GM18508 (cell line): ENCODE data around the gene ABCG1.
"Not testable (repeated sequence)": the region's sequence is repeated elsewhere in the genome, so short reads cannot be mapped to it uniquely, and the experiment has no call there.

Experiments used
- ATAC-seq: cut with Tn5 transposase; IDR thresholded peaks from one replicate; pipeline ENCODE4 v1.9.1; 2021; ENCODE audit warnings: moderate number of reproducible peaks; ENCODE audit not compliant: insufficient read depth, unreplicated experiment

ABCG1 gene

GRCh38 chr21:42285569-42286245, 66.8 kb downstream of the ABCG1 start:
- no peak for ATAC-seq

DNA sequence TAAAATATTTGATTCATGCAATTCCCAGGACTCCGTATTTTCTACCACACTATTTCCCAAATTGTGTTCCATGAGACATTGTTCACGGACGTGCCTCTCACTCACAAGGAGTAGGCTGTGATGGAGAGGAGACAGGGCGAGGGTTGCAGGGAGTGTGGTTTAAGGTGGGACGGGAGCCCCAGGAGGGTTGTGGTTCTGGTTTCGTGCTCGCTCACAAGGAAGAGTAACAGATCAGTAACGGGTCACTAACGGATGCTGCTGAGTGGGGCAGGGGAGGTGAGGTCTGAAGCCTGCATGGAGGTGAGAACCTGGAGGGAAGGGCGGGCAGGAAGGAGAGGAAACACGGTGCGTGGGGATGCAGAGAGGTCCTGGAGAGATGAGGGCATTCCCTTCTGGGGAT, 67.5 kb downstream of the ABCG1 start:
- ATAC-seq = no peak

DNA sequence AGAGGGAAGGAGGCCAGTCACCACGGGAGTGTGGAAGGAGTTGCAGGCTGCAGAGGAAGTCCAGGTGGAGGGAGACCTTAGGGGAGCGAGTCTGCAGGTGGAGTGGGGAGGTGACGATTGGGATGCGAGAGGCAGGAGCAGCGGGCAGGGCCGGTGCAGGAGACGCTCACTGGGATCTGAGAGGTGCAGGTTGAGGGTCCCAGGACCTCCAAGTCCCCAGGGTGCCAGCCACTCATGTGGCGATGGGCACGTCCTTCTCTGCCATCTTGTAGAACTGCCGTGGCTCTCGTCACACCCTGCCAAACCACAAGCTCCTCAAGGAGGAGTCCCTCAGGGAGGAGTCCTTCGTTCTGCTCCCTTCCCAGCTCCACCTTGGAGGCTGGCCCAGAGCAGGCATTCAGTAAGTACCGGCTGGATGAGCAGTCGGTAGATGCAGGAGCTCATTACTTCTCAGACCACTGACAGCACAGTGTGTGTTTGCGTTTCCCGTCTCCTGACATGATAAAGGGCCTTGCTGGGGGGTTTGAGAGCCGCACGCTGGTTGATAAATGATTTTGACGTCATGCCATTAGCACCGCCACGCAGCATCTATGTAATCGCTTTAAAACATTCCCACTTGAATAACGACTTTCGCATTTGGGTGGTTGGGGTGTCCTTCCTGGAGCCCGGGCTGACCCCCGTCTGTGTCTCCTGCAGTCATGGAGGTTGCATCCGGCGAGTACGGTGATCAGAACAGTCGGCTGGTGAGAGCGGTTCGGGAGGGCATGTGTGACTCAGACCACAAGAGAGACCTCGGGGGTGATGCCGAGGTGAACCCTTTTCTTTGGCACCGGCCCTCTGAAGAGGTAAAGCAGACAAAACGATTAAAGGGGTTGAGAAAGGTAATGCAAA, 68.5 kb downstream of the ABCG1 start:
- no peak for ATAC-seq

GRCh38 chr21:42288962-42289361, 70.0 kb downstream of the ABCG1 start:
- ATAC-seq = no peak

DNA sequence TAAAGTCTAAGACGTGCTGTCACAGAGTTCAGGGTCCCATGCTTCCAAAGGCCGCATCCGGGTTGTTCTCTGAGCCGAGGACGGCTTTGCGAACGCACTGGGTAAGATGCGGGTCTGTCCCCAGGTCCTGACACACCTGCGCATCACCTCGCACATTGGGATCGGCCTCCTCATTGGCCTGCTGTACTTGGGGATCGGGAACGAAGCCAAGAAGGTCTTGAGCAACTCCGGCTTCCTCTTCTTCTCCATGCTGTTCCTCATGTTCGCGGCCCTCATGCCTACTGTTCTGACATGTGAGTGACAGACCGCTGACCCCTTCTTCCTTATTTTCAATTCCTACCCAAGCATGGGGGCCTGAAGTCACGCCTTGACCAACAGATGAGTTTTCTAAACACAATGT, 71.0 kb downstream of the ABCG1 start:
- ATAC-seq = no peak

DNA sequence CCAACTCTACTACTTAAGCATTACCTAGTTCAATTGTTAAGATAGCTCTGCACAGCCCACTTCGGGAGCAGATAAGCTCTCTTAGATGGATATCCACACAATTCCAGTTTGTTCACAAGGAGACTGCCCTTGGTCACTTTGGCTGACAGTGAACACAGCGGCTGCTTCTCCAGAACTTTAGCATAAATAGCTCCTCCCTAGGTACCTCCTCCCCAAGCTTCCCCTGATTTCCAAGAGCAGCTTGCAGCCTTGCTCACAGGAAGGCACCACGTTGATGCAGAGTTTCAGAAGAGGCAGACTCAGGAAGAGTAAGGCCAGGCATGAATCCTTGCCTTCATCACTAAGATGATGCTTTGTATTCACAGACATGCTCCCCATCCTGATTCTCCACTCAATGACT, 71.6 kb downstream of the ABCG1 start:
- no peak for ATAC-seq

GRCh38 chr21:42291003-42291750, 72.2 kb downstream of the ABCG1 start:
- no peak for ATAC-seq

GRCh38 chr21:42291751-42292562, 73.0 kb downstream of the ABCG1 start:
- ATAC-seq = no peak

DNA sequence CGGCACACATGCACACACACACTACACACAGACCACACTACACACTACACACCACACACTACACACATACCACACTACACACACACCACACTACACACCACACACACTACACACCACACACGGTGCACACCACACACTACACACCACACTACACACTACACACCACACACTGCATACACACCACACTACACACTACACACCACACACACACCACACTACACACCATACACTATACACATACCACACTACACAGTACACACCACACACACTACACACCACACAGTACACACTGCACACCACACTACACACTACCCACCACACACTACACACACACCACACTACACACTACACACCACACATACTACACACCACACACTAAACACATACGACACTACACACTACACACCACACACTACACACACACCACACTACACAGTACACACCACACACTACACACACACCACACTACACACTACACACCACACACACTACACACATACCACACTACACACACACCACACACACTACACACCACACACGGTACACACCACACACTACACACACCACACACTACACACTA, 73.7 kb downstream of the ABCG1 start:
- ATAC-seq = not testable (repeated sequence)

DNA sequence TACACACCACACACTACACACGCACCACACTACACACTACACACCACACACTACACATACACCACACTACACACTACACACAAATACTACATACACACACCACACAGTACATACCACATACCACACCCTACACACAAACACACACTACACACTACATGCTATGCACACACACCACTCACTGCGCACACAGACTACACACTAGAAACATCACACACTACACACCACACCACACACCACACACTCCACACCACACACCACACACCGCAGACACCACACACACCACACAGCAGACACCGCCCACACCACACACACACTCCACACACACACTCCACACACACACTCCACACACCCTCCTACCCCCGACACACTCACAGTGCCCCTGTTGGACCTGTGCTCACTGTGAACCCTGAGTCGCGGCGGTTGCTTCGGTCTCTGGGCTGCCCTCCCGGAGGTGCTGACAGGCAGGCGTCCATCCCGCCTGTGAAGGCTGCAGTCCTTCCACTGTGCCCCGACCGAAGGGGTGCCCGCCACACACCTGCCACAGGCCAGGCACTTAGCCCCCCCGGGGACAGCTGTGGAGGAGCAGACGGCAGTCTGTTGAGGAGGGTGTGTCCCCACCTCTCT, 74.8 kb downstream of the ABCG1 start:
- ATAC-seq = no peak

DNA sequence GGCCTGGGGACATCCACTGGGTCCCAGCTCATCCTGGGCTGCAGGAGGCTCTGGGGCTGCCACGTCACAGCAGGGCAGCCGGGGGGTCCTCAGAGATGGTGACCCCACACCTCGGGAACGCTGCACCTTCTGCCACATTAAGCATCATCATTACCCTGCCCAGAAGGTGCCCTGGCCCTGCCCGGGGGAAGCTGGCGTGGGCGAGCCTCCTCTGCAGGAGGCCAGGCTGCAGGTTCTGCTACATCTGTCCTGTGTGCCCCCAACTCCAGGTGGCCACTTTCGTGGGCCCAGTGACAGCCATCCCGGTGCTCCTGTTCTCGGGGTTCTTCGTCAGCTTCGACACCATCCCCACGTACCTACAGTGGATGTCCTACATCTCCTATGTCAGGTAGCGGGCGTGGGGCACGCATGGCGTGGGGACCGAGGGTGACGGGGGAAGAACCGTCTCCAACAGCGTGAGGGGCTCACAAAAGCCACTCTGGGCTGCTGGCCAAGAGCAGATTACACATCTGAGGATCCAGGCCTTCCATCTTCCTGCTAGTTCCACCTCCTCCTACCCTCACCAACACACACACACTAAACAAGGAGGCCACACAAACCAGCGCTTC, 75.4 kb downstream of the ABCG1 start:
- ATAC-seq = no peak

DNA sequence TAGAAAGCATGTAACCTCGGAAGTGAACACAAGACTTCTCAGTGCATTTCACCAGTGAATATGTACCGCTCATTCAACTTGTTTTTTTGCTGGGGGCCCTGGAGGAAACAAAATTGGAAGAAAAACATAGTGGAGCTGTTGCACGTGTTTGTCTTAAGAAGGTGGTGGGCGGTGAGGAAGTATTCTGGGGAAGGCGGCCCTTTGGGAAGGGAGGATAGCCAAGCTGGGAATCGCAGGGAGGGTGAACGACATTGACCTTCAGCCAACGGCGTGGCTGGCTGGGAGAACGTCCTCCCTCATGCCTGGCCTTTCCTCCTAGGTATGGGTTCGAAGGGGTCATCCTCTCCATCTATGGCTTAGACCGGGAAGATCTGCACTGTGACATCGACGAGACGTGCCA, 76.9 kb downstream of the ABCG1 start:
- ATAC-seq = no peak

DNA sequence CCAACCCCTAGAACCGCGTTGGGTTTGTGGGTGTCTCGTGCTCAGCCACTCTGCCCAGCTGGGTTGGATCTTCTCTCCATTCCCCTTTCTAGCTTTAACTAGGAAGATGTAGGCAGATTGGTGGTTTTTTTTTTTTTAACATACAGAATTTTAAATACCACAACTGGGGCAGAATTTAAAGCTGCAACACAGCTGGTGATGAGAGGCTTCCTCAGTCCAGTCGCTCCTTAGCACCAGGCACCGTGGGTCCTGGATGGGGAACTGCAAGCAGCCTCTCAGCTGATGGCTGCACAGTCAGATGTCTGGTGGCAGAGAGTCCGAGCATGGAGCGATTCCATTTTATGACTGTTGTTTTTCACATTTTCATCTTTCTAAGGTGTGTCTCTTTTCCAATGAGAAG, 77.6 kb downstream of the ABCG1 start:
- no peak for ATAC-seq

DNA sequence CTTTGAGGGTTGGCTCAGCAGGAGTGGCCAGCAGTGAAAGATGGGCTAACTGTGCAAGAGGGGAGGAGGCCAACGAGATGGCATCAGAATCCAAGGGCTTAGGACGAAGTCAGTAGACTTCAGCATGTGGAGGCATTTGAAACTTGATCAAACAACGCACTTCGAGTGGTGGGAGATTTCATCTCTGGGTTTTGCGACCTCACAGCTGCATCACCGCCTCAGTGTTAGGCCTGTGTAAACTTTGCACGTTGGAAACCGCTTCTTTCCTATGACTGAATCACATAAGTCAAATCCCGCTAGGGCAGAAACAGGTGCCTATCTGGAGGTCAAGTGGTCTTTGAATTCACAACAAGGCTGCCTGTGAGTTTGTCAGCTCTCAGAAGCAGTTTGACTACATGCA, 78.4 kb downstream of the ABCG1 start:
- no peak for ATAC-seq

DNA sequence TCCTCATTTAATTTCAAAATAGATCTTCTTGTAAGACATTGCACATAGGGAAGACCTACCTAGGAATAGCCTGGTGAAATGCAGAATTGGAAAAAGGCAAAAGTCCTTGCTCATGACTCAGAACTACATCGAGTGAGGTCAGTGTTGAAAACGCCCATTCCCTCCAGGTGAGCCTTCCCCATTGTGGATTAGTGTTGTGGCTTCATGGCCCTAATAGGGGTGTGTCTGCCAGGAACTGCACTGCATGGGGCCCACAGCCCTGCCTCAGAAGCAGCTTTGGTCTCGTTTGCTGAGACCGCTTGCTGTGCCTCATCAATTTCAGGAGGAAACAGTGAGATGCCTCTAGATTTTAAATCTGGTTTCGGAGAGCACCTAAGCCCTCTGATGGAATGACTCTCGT, 79.3 kb downstream of the ABCG1 start:
- no peak for ATAC-seq

DNA sequence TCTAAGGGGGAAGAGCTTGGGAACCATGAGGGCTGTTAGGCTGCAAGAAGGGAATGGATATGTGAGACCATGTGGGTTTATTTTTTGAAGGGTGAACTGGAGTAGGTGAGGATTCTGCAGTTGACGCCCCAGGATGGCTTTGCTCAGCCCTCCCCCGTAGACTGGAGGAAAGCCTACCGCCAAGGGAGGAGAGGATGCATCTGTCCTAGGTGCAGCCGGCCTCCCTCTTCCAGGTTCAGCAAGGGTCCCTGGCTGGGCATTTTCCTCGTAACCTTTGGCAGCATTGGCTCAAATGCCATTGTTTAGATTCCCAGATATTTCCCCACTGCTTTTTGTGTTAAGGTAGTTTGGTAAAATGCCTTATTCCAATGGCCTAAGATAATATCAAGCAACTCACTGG, 79.7 kb downstream of the ABCG1 start:
- no peak for ATAC-seq

DNA sequence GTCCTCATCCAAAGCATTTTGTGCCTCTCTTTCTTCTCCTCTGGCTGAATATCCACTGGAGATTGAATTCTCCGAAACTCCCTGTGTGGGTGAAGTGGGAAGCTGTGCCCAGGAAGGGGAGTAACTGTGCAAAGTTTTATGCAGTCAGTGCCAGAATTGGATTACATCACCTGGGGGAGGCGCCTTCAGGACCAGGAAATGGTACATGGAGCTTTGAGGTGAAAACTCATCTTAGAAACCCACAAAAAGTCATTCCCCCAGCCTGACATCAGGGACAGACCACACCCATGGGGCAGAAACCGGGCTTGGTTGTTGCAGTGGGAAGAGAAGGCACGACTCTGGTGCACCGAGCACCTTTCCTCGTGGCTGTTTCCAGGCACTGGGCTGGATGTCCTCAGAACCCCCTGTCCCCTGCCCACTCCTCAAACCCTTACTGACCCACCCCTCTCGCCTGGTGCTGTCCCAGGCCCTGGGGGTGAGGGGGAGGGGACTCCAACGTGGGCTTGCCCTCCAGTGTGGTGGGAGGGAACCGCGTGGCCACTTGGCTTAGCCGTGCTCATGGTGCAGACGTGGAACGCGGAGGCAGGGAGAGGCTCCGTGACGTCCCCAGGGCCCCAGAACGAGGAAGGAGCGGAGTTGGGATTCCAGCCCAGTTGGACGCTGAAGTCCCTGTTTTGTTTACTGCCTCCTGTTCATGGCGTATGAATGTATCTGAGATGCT, 80.5 kb downstream of the ABCG1 start:
- no peak for ATAC-seq

DNA sequence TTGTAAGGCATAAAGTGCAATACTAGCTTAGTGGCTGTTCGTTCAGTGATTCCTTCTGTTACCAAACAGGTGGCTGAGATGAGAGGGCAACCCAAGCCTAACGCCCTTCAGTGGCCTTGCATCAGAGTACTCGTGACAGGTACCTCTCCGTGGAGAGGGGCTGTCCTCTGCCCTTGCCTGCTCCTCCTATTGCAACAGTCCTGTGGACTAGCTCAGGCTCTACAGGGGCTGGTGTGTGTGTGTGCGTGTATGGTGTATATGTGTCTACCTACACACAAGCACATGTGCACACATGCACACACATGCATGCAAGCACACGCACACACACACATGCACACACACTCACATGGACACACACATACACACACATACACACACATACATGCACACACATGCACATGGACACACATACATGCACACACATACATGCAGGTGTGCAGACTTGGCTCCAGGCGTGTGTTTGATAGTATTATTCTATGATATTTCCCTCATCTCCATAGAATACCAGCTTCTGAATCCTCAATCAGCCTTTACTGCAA, 81.2 kb downstream of the ABCG1 start:
- ATAC-seq = no peak
